GM18909 (cell line): ENCODE measurements around the gene EMP3.
"Not testable (repeated sequence)": the region's sequence is repeated elsewhere in the genome, so short reads cannot be mapped to it uniquely, and the experiment has no call there.

Experiments
- ATAC-seq: cut with Tn5 transposase; IDR thresholded peaks from one replicate; pipeline ENCODE4 v1.9.1; 2021; ENCODE audit warnings: mild to moderate bottlenecking; ENCODE audit not compliant: unreplicated experiment, poor library complexity

EMP3 gene, protein sequence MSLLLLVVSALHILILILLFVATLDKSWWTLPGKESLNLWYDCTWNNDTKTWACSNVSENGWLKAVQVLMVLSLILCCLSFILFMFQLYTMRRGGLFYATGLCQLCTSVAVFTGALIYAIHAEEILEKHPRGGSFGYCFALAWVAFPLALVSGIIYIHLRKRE

GRCh38 chr19:48325265-48325910, at the start of gene EMP3:
Gene EMP3 (plus strand): TSS chr19:48325552. CDS start chr19:48326845, 1,293 bp downstream.
- ATAC-seq: no peak

DNA sequence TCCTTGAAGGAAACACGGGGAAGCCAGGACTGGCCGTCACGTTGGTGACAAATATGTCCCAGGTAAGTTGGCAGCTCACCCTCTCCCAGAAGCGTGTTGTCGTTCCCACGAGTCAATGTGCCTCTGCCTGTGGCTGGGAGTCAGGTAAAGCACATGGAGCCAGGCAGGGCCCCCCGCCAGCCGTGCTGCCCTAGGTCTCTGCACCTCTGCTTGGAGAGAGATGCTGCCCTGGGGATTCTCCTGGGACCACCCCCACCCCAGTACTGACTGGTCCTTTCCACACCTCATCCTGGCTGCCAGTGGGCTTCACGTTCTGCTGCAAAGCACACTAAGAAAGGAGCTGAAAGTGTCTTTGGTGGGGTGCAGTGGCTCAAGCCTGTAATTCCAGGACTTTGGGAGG, 45.6 kb upstream of the EMP3 start:
- no peak for ATAC-seq

DNA sequence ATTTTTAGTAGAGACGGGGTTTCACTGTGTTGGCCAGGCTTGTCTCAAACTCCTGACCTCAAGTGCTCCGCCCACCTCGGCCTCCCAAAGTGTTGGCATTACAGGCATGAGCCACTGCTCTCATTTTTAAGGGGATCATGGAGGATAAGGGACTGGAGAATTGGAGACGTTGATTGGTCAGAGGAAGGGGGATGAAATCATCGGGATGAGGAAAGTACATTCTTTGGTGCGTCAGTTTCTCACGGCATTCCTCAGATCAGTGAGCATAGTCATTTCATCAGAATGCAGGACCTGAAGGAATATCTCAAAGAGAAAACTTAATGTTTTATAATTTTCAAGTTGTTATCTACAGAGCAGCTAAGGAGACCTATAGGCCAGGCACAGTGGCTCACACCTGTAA, 41.4 kb upstream of the EMP3 start:
- no peak for ATAC-seq

DNA sequence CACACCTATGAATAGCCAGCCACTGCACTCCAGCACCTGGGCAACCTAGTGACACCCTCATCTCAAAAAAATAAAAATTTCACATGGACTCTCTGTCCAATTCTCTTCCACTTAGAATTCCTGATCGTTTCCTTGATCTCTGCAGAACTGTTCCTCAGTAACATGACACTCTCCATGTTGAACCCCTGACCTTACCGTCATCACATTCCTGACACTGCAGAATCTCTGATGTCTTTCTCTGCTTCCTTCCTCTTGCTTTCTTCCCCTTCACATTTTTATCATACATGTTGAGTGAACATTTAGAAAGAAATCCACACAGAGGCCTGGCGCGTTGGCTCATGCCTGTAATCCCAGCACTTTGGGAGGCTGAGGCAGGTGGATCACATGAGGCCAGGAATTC, 40.5 kb upstream of the EMP3 start:
- no peak for ATAC-seq

DNA sequence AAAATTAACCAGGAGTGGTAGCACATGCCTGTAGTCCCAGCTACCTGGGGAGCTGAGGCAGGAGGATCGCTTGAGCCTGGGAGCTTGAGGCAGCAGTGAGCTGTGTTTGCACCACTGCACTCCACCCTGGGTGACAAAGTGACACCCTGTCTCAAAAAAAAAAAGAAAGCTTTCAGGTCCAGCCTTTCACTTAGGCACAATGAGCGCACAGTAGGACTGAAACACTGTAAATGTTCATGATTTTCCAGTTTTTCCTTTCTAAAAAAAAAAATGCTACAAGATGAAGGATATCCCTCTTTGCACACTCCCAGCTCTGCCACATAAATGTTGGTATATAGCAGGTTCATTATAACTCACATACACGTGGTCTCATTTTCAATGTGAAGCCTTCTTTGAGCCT, 37.6 kb upstream of the EMP3 start:
- no peak for ATAC-seq

GRCh38 chr19:48290401-48290770, 35.0 kb upstream of the EMP3 start:
- no peak for ATAC-seq

DNA sequence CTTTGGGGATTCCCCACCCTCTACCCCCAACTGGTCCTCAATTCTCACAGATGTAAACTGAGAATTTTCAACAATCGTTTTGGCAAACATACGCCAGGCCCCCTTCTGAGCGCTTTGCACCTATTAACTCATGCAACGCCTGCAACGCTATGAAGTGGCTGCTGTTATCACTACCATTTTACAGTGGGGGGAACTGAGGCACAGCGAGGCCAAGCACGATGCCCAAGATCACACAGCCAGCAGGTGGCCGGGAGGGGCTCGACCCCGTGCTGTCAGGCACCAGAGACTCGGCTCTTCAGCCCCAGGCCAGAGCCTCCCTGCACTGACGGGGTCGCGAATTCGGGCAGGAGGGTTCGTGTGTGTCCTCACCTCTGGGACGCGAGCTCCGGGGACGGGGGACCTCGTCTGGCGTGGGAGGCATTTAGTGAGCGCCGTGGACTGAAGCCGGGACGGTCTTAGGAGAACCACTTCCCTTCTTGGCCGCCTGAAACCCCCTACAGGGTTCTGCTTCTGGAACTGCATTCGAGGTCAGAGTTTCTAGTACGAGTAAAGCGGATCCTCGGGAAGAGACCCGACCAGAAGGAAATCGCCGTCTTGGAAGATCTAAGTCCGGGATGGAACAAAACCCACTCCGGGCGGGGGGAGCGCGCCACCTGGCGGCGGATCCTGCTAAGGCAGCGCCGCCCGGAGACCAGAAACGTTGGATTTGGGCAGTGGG, 34.4 kb upstream of the EMP3 start:
- ATAC-seq: no peak

DNA sequence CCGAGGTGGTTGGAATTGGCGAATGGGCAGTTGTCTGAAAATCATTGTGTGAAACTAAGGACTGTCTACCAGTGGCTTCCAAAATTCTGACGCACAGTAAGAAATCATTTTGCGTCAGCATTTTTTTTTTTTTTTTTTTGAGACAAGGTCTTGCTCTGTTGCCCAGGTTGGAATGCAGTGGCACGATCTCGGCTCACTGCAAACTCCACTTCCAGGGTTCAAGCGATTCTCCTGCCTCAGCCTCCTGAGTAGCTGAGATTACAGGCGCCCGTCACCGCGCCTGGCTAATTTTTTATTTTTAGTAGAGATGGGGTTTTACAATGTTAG, 33.9 kb upstream of the EMP3 start:
- ATAC-seq: not testable (repeated sequence)

- no peak for ATAC-seq
Observed at GRCh38 chr19:48292798-48293197, 32.6 kb upstream of the EMP3 start.

- ATAC-seq: no peak
Observed at GRCh38 chr19:48295458-48295857, 29.9 kb upstream of the EMP3 start.

GRCh38 chr19:48296963-48297734, 28.2 kb upstream of the EMP3 start:
- ATAC-seq: no peak

DNA sequence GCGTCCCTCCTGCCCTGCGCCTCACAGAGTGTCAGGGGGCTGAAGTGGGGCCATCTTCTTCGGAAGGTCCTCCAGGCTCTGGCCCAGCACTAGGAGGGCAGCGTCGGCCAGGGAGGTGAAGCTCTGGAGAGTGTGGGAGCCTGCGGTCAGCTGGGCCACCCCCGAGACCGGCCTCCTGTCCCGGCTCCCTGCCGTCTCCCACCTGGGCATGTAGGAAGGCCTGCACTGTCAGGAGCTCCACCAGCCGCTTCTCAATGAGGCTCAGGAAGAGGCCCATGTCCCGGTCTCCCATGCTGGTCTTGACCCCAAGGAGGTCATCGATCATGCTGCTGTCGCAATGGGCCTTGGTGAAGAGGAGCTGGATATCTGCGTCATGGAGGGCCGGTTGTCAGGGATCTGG, 27.4 kb upstream of the EMP3 start:
- no peak for ATAC-seq

DNA sequence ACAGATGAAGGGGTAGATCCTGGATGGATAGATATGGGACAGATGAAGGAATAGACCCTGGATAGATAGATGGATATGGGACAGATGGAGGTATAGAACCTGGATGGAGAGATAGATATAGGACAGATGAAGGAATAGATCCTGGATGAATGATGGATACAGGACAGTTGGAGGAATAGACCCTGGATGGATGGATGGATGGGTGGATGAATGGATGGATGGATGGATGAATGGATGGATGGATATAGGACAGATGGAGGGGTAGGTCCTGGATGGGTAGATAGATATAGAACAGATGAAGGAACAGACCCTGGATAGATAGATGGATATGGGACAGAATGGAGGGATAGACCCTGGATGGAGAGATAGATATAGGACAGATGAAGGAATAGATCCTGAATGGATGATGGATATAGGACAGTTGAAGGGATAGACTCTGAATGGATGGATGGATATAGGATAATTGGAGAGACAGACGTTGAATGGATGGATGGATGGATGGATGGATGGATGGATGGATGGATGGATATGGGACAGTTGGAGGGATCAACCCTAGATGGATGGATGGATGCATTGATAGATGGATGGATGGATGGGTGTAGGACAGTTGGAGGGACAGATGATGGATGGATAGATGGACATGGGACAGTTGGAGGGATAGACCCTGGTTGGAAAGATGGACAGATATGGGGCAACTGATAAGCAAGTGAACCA, 23.3 kb upstream of the EMP3 start:
- ATAC-seq: no peak

GRCh38 chr19:48302600-48302959, 22.8 kb upstream of the EMP3 start:
- no peak for ATAC-seq

- ATAC-seq: no peak
Observed at GRCh38 chr19:48303367-48303766, 22.0 kb upstream of the EMP3 start.

- no peak for ATAC-seq
Observed at GRCh38 chr19:48303866-48304265, 21.5 kb upstream of the EMP3 start.

DNA sequence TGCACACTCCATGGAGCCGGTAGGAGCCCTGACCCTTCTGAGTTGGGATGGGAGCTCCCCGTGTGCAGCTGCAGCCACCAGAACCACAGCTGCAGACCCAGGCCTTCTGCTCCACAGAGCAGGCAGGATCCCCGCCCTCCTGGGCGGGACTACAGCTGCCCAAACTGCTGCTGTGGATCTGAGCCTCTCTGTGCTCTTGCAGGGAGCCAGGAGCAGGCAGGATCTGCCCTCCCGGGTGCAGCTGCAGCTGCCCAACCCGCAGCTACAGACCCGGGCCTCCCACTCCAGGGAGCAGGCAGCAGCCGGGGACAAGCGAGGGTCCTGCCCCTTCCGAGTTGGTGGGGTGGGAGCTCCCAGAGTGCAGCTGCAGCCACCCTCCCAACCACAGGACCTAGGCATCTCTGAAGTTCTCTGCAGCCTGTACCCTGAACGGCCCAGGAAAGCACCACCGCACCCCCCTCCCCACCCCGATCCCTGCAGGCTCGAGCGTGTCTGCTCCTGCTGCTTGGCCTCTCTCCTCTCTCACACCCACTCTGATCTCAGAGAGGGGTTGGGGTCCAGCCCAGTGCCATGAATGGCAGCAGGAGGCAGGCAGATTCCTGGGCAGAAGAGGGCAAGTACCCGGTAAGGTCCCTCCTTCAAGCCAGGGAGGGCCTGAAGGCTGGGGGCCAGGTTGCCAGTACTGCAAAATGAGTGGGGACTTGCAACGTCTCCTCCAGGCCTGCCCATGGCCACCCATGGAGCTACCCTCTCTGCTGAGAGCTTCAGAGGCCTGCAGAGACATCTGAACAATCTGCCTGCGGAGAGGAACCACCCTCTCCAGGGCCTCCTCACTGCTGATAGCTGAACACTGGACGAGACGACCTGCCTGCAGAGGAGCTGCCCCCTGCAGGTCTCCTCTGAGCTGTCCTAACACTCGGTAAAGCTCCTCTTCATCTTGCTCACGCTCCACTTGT, 16.4 kb upstream of the EMP3 start:
- ATAC-seq: no peak

GRCh38 chr19:48309731-48310130, 15.6 kb upstream of the EMP3 start:
- ATAC-seq: not testable (repeated sequence)

DNA sequence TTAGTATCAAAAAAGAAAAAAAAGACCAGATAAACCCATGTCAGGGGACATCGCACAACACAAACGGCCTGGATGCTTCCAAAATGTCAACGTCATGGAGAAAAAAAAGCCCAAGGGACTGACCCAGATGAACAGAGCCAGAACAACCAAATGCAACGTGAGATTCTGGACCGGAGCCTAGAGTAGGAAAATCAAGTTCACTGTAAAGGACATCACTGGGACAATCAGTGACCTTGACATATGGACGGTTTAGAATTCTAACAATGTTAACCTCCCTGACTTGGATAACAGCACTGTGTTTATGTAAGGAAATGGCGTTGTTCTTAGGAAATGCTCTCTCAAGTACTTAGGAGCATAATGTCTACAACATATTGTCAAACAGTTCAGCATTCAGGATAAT, 15.1 kb upstream of the EMP3 start:
- no peak for ATAC-seq

GRCh38 chr19:48311384-48311783, 14.0 kb upstream of the EMP3 start:
- no peak for ATAC-seq
